GM12864 (cell line): ENCODE data around the gene EXOSC10.
A peak's percentile ranks its signal among the peaks of the same experiment; 100 is the strongest.
"Not testable (repeated sequence)": the region's sequence is repeated elsewhere in the genome, so short reads cannot be mapped to it uniquely, and the experiment has no call there.

ENCODE experiments used
- DNase-seq: peaks from one replicate; pipeline ENCODE4 v3.0.0-alpha.2; 2011; ENCODE audit warnings: low read depth
- H3K4me3 ChIP-seq: 2 replicates; pipeline ENCODE4 v1.5.1; 2011; ENCODE audit warnings: mild to moderate bottlenecking, low read depth, low read length, control low read depth
- CTCF ChIP-seq: IDR thresholded peaks from 2 replicates; pipeline ENCODE4 v1.5.1; 2011; ENCODE audit warnings: low read depth, mild to moderate bottlenecking, moderate library complexity, low read length, control low read depth, inconsistent platforms; ENCODE audit errors: missing control alignments

The EXOSC10 gene

GRCh38 chr1:11098931-11099309, 749 bp downstream of the EXOSC10 start:
- peak overlapping the region; percentile 100 for H3K4me3 ChIP-seq
- TF ChIP-seq CTCF, result no peak

GRCh38 chr1:11083784-11084183, 15.9 kb downstream of the EXOSC10 start:
- not testable (repeated sequence) for DNase-seq, H3K4me3 ChIP-seq

More at GRCh38 chr1:11098931-11099309, 749 bp downstream of the EXOSC10 start:
- no peak for DNase-seq

- DNase-seq, result no peak
- no peak overlapping the region for H3K4me3 ChIP-seq
- no peak for TF ChIP-seq CTCF
Measured at GRCh38 chr1:11080931-11081330, 18.7 kb downstream of the EXOSC10 start.

GRCh38 chr1:11078631-11079030, 21.0 kb downstream of the EXOSC10 start:
- TF ChIP-seq CTCF, result no peak
- no peak for DNase-seq
- no peak overlapping the region for H3K4me3 ChIP-seq

GRCh38 chr1:11073398-11073797, 26.3 kb downstream of the EXOSC10 start:
- not testable (repeated sequence) for H3K4me3 ChIP-seq, DNase-seq

GRCh38 chr1:11072216-11072917, 27.3 kb downstream of the EXOSC10 start:
- TF ChIP-seq CTCF, result peak; percentile 35
- no peak overlapping the region for H3K4me3 ChIP-seq
- DNase-seq, result no peak

- DNase-seq, result no peak
- no peak overlapping the region for H3K4me3 ChIP-seq
- no peak for TF ChIP-seq CTCF
Measured at GRCh38 chr1:11071463-11072215, 28.0 kb downstream of the EXOSC10 start.

GRCh38 chr1:11070876-11071275, 28.8 kb downstream of the EXOSC10 start:
- H3K4me3 ChIP-seq, result no peak overlapping the region
- no peak for DNase-seq
- no peak for TF ChIP-seq CTCF
